ENCODE measurements around the gene DAB1. TPM values are rescaled to one million over a fixed set of nuclear protein-coding genes. Genes with fewer than 3 reads are reported as not detected.

Gene DAB1
- total RNA-seq, 1 donor from 2014 or later = 19.1 TPM

GRCh38 chr1:57158604-57158998, 265.3 kb downstream of the DAB1 start:
- Mint-ChIP-seq H3K9me3 (ENCODE audit: unreplicated experiment) (no peaks in the 10 kb centered on the region), H3K4me3 (ENCODE audit: unreplicated experiment) (no peak overlapping the region), H3K27me3 (ENCODE audit: unreplicated experiment) (no peaks in the 10 kb centered on the region), H3K4me1 (ENCODE audit: unreplicated experiment) (peaks cover 13% of the 10 kb centered on the region), H3K36me3 (ENCODE audit: low read depth, unreplicated experiment) (no peaks in the 10 kb centered on the region), H3K27ac (ENCODE audit: unreplicated experiment) (no peak overlapping the region)
- TF ChIP-seq CTCF (IDR thresholded peaks at IDR 0.05; ENCODE audit: unreplicated experiment) = no peak
- DNase-seq (ENCODE audit: low spot score) = no peak

- no peak for DNase-seq (ENCODE audit: low spot score)
Observed at GRCh38 chr1:57157818-57158603, 265.8 kb downstream of the DAB1 start.

GRCh38 chr1:57156907-57157306, 267.0 kb downstream of the DAB1 start:
- DNase-seq (ENCODE audit: low spot score) = no peak
- Mint-ChIP-seq H3K36me3 (ENCODE audit: low read depth, unreplicated experiment) (no peaks in the 10 kb centered on the region), H3K9me3 (ENCODE audit: unreplicated experiment) (no peaks in the 10 kb centered on the region), H3K27me3 (ENCODE audit: unreplicated experiment) (no peaks in the 10 kb centered on the region), H3K27ac (ENCODE audit: unreplicated experiment) (no peak overlapping the region), H3K4me3 (ENCODE audit: unreplicated experiment) (no peak overlapping the region), H3K4me1 (ENCODE audit: unreplicated experiment) (peaks cover 2% of the 10 kb centered on the region)
- TF ChIP-seq CTCF (IDR thresholded peaks at IDR 0.05; ENCODE audit: unreplicated experiment) = no peak

More at GRCh38 chr1:57157818-57158603, 265.8 kb downstream of the DAB1 start:
- no peak for TF ChIP-seq CTCF (IDR thresholded peaks at IDR 0.05; ENCODE audit: unreplicated experiment)
- Mint-ChIP-seq H3K27ac (ENCODE audit: unreplicated experiment) (no peak overlapping the region), H3K36me3 (ENCODE audit: low read depth, unreplicated experiment) (no peaks in the 10 kb centered on the region), H3K27me3 (ENCODE audit: unreplicated experiment) (no peaks in the 10 kb centered on the region), H3K4me3 (ENCODE audit: unreplicated experiment) (no peak overlapping the region), H3K9me3 (ENCODE audit: unreplicated experiment) (no peaks in the 10 kb centered on the region), H3K4me1 (ENCODE audit: unreplicated experiment) (peaks cover 7% of the 10 kb centered on the region)

- no peaks in the 10 kb centered on the region for H3K4me1 Mint-ChIP-seq (ENCODE audit: unreplicated experiment)
- no peak overlapping the region for H3K27ac Mint-ChIP-seq (ENCODE audit: unreplicated experiment)
- no peak for TF ChIP-seq CTCF (IDR thresholded peaks at IDR 0.05; ENCODE audit: unreplicated experiment)
- H3K4me3 Mint-ChIP-seq (ENCODE audit: unreplicated experiment) = no peak overlapping the region
- no peaks in the 10 kb centered on the region for H3K9me3 Mint-ChIP-seq (ENCODE audit: unreplicated experiment)
- H3K36me3 Mint-ChIP-seq (ENCODE audit: low read depth, unreplicated experiment) = no peaks in the 10 kb centered on the region
- peaks cover 2% of the 10 kb centered on the region for H3K27me3 Mint-ChIP-seq (ENCODE audit: unreplicated experiment)
- no peak for DNase-seq (ENCODE audit: low spot score)
Observed at GRCh38 chr1:57146100-57146499, 277.8 kb downstream of the DAB1 start.

GRCh38 chr1:57142999-57143398, 280.9 kb downstream of the DAB1 start:
- Mint-ChIP-seq H3K27me3 (ENCODE audit: unreplicated experiment) (peaks cover 2% of the 10 kb centered on the region), H3K9me3 (ENCODE audit: unreplicated experiment) (no peaks in the 10 kb centered on the region), H3K4me1 (ENCODE audit: unreplicated experiment) (peaks cover 8% of the 10 kb centered on the region), H3K36me3 (ENCODE audit: low read depth, unreplicated experiment) (no peaks in the 10 kb centered on the region), H3K4me3 (ENCODE audit: unreplicated experiment) (no peak overlapping the region), H3K27ac (ENCODE audit: unreplicated experiment) (no peak overlapping the region)
- TF ChIP-seq CTCF (IDR thresholded peaks at IDR 0.05; ENCODE audit: unreplicated experiment) = no peak
- DNase-seq (ENCODE audit: low spot score) = no peak

All from endothelial cell (in vitro differentiated cells).